Right hindlimb (tissue), 1 donor: ENCODE results near the gene TLCD3B.
A peak's percentile ranks its signal among the peaks of the same experiment; 100 is the strongest.

Source experiments
- DNase-seq: peaks from one replicate; pipeline ENCODE4 v3.0.0-alpha.2; 2018

The TLCD3B gene

GRCh38 chr16:30004424-30004776, 26.7 kb downstream of the TLCD3B start:
- DNase-seq = no peak

- DNase-seq = no peak
Observed at GRCh38 chr16:30003670-30004423, 27.2 kb downstream of the TLCD3B start.

- no peak for DNase-seq
Observed at GRCh38 chr16:30002614-30003346, 28.3 kb downstream of the TLCD3B start.

- DNase-seq = peak; percentile 20
Observed at GRCh38 chr16:30000735-30001631, 30.1 kb downstream of the TLCD3B start.

- DNase-seq = no peak
Observed at GRCh38 chr16:29999605-30000004, 31.5 kb downstream of the TLCD3B start.

GRCh38 chr16:29996766-29997250, 34.3 kb downstream of the TLCD3B start:
- no peak for DNase-seq

GRCh38 chr16:29995911-29996765, 34.9 kb downstream of the TLCD3B start, which contains the start of gene INO80E:
TSS of gene INO80E (plus strand) at chr16:29996241. CDS start at chr16:29996311, 70 bp downstream.
- DNase-seq = peak; percentile 98

- peak; percentile 91 for DNase-seq
Observed at GRCh38 chr16:29995324-29995910, 35.7 kb downstream of the TLCD3B start, which contains the start of gene HIRIP3. TSS of gene HIRIP3 (minus strand) at chr16:29995617. CDS start at chr16:29995605, 12 bp downstream.

GRCh38 chr16:29994600-29995323, 36.3 kb downstream of the TLCD3B start:
- DNase-seq = peak; percentile 63

- DNase-seq = no peak
Observed at GRCh38 chr16:29993903-29994599, 37.0 kb downstream of the TLCD3B start.

GRCh38 chr16:29993191-29993902, 37.7 kb downstream of the TLCD3B start:
- DNase-seq = no peak

GRCh38 chr16:29992344-29992967, 38.6 kb downstream of the TLCD3B start:
- DNase-seq = no peak

- DNase-seq = no peak
Observed at GRCh38 chr16:29991571-29991904, 39.5 kb downstream of the TLCD3B start.

GRCh38 chr16:29990883-29991570, 40.0 kb downstream of the TLCD3B start:
- no peak for DNase-seq

- DNase-seq = no peak
Observed at GRCh38 chr16:29990034-29990433, 41.0 kb downstream of the TLCD3B start.

GRCh38 chr16:29989111-29989858, 41.8 kb downstream of the TLCD3B start:
- no peak for DNase-seq

GRCh38 chr16:29988346-29989075, 42.6 kb downstream of the TLCD3B start:
- DNase-seq = no peak
